Inferior parietal cortex (tissue), 1 donor: ENCODE results near the gene SAXO1.
"Not testable (repeated sequence)": the region's sequence is repeated elsewhere in the genome, so short reads cannot be mapped to it uniquely, and the experiment has no call there.

Experiments
- DNase-seq: peaks from one replicate; pipeline ENCODE4 v3.0.0-alpha.2; 2016; ENCODE audit errors: extremely low spot score

SAXO1 gene, protein sequence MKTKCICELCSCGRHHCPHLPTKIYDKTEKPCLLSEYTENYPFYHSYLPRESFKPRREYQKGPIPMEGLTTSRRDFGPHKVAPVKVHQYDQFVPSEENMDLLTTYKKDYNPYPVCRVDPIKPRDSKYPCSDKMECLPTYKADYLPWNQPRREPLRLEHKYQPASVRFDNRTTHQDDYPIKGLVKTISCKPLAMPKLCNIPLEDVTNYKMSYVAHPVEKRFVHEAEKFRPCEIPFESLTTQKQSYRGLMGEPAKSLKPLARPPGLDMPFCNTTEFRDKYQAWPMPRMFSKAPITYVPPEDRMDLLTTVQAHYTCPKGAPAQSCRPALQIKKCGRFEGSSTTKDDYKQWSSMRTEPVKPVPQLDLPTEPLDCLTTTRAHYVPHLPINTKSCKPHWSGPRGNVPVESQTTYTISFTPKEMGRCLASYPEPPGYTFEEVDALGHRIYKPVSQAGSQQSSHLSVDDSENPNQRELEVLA

DNA sequence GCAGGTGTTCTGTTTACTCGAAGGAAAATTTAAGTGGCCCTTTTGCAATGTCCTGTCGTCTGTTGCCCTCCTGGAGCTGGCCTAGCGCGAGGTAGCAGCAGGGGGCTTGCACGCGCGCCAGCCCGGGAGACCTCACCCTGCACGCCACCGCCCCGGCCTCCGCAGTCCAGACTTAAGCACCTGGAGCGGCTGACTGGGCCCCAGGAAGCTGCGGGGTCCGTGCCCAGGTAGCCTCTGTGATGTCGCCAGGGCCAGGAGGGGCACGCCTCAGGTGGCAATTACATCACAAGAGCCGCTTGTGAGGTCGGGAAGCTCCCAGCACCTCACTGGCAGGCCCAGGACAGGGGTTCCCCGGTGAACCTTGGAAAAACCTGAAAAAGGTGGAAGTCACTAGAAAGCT, at the start of gene SAXO1:
SAXO1 (minus strand) TSS at position 195 of the 400 bp plus-strand sequence. CDS start 301 bp downstream, outside the sequence.
- no peak for DNase-seq

GRCh38 chr9:19074836-19075235, 41.8 kb upstream of the SAXO1 start:
- DNase-seq, result no peak

DNA sequence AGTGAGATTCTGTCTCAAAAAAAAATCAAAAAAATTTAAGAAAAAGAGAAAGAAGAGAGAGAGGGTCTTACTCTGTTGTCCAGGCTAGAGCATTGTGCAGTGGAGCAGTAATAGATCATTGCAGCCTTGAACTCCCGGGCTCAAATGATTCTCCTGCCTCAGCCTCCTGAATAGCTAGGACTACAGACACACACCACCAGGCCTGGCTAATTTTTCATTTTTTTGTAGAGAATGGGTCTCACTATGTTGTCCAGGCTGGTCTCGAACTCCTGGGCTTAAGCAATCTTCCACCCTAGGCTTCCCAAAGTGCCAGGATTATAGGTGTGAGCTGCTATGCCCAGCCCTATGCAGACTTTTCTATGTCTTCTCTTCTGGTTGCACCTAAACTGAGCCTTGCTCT, 41.2 kb upstream of the SAXO1 start:
- no peak for DNase-seq

DNA sequence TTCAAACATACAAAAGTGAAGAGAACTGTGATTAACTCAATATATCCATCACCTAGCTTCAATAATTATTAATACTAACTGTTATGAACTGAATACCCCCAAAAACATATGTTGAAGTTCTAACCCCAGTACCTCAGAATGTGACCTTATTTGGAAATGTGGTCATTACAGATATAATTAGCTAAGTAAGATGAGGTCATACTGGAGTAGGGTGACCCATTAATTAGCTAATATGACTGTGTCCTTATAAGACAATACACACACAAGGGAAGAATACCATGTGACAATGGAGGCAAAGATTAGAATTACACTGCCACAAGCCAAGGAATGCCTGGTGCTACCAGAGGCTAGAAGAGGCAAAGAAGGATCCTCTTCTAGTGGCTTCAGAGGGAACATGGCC, 24.0 kb upstream of the SAXO1 start:
- no peak for DNase-seq

DNA sequence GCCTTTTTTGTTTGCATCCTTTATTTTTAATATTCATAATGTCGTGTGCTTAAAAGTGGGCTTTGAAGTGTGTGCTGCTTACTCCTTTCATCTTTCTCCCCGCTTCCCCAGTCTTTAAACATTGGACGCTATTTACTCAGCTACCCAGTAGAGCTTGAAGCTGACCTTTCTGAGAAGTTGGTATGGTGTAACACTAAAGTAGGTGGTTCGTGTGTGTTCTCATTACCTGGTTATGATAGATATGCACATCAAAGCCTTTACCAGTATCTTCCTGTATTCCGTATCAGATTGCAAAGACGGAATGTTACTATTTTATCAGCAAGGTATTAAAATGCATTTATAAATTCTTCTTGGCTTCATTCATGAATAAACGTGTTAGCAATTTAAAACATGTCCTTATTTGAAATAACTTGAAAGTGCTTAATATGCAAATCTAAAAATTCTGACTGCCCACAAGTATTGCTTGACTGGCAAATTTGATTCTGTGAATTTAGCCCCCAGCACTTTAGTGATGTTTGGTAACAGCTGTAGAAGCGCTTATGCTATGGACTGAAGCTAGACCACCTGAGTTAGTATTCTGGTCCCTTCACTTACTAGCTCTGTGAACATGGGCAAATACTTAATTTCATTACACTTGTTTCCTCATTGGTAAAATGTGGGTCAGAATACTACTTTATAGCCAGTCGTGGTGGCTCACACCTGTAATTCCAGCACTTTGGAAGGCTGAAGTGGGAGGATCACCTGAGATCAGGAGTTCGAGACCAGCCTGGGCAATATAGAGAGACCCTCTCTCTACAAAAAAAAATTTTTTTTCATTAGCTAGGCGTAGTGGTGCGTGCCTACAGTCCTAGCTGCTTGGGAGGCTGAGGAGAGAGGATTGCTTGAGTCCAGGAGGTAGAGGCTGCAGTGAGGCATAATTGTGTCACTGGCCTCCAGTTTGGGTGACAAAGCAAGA, 17.9 kb upstream of the SAXO1 start:
- no peak for DNase-seq

DNA sequence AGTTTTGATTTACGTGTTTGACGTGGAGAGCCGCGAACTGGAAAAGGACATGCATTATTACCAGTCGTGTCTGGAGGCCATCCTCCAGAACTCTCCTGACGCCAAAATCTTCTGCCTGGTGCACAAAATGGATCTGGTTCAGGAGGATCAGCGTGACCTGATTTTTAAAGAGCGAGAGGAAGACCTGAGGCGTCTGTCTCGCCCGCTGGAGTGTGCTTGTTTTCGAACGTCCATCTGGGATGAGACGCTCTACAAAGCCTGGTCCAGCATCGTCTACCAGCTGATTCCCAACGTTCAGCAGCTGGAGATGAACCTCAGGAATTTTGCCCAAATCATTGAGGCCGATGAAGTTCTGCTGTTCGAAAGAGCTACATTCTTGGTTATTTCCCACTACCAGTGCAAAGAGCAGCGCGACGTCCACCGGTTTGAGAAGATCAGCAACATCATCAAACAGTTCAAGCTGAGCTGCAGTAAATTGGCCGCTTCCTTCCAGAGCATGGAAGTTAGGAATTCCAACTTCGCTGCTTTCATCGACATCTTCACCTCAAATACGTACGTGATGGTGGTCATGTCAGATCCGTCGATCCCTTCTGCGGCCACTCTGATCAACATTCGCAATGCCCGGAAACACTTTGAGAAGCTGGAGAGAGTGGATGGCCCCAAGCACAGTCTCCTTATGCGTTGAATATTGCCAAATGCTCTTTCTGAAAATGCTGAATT, 17.1 kb upstream of the SAXO1 start:
- peak; percentile 57 for DNase-seq

GRCh38 chr9:19048966-19049916, 16.2 kb upstream of the SAXO1 start, which contains the start of gene RRAGA:
Gene RRAGA, plus strand, starts transcription at chr9:19049427. Its CDS starts 233 bp downstream, at chr9:19049660.
- peak; percentile 94 for DNase-seq

DNA sequence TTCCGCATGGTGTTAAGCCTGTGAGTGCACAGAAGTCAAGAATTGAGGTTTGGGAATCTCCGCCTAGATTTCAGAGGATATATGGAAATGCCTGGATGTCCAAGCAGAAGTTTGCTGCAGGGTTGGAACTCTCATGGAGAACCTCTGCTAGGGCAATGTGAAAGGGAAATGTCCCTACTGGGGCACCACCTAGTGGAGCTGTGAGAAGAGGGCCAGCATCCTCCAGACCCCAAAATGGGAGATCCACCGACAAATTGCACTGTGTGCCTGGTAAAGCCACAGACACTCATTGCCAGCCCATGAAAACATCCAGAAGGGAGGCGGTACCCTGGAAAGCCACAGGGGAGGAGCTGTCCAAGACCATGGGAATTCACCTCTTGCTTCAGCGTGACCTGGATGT, 3.6 kb upstream of the SAXO1 start:
- DNase-seq, result no peak

GRCh38 chr9:19032406-19032805, 603 bp downstream of the SAXO1 start:
- DNase-seq, result no peak

DNA sequence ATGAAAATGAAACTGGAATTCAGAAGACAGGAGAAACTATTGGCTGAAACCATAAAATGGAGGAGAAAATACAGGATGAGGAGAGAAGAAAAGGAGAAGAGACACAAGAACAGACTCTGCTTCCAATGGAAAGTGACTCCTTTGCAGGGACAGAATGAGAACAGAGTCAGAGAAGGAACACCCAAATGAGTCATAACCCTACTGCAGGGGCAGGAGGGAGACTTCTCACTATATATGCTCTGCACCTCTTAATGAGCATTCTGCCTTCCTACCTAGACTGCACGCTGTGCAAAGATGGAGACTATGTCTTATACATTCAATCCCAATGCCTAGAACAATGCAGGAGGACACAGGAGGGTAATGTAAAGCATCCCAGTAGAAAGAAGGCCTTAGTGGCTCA, 2.1 kb downstream of the SAXO1 start:
- no peak for DNase-seq

- DNase-seq, result peak; percentile 83
These were observed 4.1 kb downstream of the SAXO1 start for GRCh38 chr9:19028835-19029451.

DNA sequence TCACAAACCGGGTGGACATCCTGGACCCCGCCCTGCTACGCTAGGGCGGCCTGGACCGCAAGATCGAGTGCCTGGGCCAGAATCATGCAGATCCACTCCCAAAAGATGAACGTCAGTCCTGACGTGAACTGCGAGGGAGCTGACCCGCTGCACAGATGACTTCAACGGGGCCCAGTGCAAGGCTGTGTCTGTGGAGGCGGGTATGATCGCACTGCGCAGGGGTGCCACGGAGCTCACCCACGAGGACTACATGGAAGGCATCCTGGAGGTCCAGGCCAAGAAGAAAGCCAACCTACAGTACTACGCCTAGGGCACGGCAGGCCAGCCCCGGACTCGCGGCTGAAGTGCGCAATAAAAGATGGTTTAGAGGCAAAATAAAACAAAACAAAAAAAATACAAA, 5.2 kb downstream of the SAXO1 start:
- DNase-seq, result no peak

- no peak for DNase-seq
These were observed 6.6 kb downstream of the SAXO1 start for GRCh38 chr9:19026375-19026774.

DNA sequence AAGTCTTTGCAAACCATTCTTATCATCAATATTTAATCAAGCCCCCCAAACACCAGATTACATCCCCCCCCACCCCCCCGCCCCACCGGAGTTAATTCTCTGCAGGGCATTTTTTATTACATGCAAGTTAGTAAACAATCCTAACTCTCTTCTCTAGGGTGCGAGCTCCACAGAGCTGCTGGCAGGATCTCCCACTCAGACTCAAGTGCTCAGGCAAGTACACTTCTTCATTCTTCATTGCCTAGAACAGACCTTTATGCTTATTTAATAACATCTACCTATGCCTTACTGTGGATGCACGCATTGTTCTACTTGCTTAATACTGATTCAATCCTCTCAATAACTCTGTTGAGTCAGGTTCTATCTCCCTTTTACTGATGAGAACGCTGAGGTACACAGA, 9.9 kb downstream of the SAXO1 start:
- DNase-seq, result no peak

- DNase-seq, result no peak
These were observed 10.8 kb downstream of the SAXO1 start for GRCh38 chr9:19022206-19022605.

- not testable (repeated sequence) for DNase-seq
These were observed 11.4 kb downstream of the SAXO1 start for GRCh38 chr9:19021649-19022048.

DNA sequence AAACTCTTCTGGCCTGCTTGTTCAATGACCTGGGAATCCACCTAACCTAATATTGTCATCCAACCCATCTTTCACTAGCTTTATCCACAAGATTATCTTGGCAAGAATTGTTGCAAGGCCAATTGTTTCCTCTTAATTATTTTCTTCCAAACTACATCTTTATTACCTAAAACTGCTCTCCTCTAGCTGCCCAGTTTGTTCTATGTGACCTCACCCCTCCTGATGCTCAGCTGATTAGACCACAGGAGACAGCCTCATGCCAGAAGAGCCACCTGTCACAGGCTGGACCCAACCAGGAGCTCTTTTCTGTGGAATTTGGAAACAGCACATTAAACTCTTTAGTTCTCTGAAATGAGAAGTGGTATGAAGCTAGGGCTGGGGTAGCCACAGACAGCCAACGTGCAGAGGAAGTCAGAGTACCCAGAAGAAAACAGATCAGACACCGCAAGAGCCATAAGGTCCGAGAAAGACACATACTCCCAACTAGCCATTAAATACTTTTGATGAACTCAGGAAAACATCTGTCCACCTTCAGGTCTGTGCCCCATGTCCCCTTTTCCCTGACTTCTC, 12.0 kb downstream of the SAXO1 start:
- no peak for DNase-seq

GRCh38 chr9:19018201-19018600, 14.8 kb downstream of the SAXO1 start:
- no peak for DNase-seq

GRCh38 chr9:19009391-19009965, 23.5 kb downstream of the SAXO1 start:
- DNase-seq, result no peak
